CD4-positive, alpha-beta T cell treated with Interleukin-6 for 4 hours (primary cell): Measurements from ENCODE around the gene NEXN.
"Not testable (repeated sequence)": the region's sequence is repeated elsewhere in the genome, so short reads cannot be mapped to it uniquely, and the experiment has no call there.

Experiments used
- DNase-seq: peaks from one replicate; pipeline ENCODE4 v3.0.0-alpha.2; 2020; ENCODE audit warnings: mixed read lengths

The NEXN gene

DNA sequence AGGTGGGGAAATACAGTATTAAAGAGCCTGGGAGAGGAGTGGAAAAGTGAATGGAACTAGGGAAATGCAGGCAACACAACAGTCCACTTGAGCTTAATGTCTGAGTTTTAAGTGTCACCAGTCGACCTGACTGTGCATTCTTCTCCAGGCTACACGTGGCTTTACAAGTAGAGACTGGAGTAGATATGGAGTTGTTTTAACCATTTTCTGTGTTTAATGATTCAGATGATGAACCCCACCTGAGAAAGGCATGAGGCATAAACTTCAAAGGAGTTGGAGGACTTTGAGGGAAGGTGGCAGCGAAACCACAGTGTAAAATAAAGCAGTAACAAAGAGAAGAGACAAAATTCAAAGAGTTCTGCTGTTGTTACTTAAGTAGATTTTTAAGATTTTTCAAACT lies 77.9 kb downstream of the NEXN start:
- no peak for DNase-seq

DNA sequence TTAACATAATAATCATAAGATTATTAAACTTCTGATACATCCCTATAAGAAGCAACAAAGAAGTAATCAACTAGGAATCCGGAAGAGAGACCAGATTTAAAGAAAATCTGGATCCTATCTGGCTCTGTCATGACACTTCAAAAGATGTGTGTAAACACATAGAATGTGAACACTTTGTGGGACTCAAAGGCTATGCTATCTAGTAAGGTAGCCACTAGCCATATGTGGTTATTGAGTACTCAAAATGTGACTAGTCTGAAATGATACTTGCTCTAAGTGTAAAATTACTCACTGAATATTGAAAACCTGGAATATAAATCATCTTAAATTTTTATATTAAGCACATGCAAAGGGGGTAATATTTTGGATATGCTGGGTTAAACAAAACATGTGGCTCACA lies 81.8 kb downstream of the NEXN start:
- no peak for DNase-seq

DNA sequence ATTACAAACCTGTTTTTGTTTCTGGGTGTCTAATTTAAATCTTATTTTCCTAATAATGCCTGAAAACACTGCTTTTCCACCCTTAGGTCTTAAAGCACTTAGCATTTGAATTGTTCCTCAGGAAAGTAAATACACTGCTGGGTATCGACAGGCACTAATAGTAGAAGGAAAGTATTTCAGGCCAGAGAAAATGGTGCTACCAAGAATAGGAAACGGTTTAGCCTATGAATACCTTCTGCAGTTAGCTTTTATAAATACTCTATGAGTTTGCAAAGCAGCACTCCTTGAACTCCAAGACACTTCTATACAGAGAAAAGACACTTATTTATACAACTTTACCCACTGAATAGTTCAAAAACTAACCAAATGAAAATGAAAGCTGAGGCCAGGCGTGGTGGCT lies 83.7 kb downstream of the NEXN start:
- no peak for DNase-seq

DNA sequence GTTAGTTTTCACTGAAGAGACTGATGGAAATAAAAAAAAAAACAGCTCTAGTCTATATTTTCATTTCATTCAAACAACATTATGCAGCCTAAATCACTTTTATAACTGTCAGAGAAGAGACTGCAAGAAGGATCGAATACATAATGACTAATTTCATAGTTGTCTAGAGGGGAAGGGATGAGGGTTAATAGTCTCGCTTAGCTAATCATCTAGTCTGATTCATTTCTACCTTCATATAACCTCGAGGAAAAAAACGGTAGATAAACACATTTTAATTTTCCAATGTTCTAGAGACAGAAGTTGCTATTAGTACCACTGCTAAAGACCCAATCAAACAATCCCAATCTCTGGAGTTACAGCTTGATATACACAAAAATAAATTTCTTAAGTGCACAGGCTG lies 87.0 kb downstream of the NEXN start:
- DNase-seq, result no peak

DNA sequence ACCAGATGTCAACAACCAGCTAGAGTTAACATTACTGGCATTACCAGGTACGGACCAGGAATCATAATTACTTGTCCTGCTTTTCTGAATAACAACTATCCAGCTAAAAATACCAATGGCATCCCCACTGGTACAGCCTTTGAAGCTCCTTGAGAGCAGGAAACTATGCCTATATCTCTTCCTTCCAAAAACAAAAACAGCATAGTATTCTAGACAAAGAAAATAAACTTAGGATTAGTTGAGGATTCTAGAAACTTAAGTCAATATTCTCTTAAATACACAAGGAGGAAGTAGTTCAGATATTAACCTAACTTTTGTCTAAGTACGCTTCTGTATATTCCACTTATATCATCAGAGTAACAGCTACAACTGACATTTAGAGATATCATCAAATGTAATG lies 87.5 kb downstream of the NEXN start:
- no peak for DNase-seq

DNA sequence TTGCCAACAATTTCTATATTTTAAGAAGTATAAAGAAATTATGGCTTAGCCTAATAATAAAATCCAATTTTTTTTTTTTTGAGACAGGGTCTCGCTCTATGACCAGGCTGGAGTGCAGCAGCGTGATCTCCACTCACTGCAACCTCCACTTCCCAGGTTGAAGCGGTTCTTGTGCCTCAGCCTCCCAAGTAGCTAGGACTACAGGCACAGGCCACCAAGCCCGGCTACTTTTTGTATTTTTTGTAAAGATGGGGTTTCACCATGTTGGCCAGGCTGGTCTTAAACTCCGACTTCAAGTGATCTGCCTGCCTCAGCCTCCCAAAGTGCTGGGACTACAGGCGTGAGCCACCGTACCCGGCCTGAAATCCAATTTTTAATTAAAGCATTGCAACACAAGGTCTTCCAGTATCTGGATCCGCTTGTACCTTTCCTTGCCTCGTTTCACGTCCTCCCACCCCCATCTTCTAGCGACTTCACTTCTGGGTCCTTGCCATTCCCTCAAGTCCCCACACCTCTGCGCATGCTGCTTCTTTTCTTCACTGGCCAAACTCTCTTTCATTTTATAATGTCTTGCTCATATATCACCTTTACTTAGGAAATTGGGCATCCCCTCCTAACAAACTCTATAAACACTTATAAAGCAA lies 88.1 kb downstream of the NEXN start:
- no peak for DNase-seq

DNA sequence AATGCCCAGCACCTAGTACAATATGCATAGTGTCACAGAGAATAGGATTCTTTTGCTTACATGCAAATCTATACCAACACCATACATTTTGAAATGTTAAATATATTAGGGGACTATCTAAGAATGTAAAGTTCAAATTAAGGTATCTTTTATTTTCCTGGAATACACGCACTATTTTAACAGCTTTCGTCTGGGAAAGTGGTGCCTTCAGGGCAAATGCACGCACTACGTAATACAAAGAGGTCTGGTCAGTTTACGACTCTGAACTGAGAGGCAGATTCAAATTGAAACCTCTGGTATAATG lies 89.5 kb downstream of the NEXN start:
- DNase-seq, result no peak

DNA sequence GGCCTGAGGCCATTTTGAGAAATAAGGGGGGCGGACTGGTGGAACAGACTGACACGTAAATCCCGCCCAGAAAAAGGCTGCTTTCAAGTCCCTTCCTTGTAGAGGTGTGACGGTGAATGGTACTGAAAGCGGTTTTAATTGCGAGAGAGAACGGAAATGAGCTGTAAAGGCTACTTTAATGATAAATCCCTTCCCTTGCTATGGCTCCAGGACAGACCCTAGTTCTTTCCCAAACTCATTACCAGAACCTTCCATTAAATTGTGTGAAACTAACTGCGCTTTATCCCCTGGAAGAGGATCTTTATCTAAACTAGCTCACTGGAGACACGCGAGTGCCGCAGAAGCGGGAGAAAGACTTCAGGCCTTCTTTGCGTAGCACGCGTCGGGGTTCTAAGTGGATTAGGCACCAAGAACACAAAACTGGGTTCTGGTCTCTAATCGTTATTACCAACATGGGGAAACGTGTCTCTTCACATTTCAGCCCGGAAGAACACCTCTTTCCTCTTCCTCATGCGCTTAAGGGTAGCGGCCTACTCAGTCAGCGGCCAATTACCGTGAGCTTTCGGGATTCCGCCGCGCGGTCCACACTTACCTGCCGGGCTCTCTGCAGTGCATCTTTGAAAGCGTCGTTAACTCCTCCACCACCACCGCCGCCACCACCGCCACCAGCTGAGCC lies 90.0 kb downstream of the NEXN start:
- peak; percentile 76 for DNase-seq

DNA sequence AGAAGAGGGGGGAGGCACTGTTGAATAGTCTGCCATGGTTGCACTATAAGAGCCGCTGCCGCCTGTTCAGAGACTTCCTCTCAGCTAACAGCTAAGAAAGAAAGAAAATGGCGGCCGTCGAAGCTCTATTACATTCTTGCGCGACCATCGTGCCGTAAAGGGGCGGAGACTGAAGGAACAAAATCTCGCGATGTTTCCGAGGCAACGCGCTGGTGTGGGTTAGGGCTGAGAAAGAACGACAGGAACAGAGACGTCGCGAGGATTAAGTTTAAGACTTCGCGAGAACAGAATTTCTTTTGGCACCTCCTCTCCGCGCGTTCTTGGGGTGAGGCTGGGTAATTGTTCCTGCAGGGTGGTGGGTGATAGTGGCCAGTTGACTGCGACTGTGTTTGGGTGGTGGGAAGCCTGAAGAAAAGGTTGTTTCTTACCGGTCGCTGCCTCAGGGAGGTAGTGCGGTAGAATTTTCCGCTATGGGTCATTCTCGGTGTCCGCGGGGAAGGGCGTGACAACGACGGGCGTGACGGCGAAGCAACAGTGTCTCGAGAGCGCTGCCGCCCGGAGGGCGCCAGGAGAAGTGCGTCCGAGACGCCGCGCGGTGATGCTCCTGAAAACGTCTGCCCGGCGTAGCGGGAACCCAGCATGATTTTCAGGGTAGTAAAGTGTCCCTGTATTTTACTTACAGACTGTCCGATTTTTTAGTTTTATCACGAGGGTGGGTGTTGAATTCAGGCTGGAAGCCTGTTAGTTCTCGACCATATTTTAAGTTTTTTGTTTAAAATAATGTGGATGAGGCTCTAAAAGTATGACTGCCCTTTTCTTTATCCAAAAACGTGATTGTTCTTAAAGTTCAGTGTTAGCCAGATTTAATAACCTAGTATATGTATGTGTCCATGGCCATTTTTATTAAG lies 90.8 kb downstream of the NEXN start, which contains the start of gene FUBP1:
Gene FUBP1, minus strand, starts transcription at position 104 of the 908 bp plus-strand sequence. Its CDS starts 68 bp downstream, at position 36.
- peak; percentile 94 for DNase-seq

DNA sequence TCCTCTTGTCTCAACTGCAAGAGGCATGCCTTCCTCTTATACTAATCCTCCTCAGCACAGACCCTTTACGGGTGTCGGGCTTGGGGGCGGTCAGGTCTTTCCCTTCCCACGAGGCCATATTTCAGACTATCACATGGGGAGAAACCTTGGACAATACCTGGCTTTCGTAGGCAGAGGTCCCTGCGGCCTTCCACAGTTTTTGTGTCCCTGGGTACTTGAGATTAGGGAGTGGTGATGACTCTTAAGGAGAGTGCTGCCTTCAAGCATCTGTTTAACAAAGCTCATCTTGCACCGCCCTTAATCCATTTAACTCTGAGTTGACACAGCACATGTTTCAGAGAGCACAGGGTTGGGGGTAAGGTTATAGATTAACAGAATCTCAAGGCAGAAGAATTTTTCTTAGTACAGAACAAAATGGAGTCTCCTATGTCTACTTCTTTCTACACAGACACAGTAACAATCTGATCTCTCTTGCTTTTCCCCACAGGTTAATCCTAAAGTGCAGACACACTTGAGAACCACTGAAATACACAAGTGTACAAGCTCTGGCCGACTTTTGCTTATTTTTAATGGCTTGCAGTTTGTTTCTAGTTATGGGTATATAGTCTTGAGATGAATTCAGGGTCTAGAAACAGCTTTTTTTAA lies 95.0 kb downstream of the NEXN start:
- DNase-seq, result not testable (repeated sequence)

DNA sequence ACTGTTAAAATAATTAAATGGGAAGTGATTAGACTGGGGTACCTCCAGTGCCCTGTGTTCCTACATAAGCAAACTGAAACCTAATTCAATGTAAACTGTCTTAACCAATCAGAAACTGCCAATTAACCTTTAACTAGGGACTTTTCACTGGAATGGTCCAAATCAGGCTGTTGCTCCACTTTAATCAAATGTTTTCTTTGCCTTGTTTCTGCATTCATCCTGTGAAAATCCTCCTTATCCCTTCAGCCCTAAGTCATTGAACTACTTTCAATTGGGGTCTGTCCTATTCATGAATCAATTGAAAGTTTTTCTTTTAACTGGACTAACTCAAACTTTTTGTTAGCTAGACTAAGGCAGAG lies 95.6 kb downstream of the NEXN start:
- no peak for DNase-seq

DNA sequence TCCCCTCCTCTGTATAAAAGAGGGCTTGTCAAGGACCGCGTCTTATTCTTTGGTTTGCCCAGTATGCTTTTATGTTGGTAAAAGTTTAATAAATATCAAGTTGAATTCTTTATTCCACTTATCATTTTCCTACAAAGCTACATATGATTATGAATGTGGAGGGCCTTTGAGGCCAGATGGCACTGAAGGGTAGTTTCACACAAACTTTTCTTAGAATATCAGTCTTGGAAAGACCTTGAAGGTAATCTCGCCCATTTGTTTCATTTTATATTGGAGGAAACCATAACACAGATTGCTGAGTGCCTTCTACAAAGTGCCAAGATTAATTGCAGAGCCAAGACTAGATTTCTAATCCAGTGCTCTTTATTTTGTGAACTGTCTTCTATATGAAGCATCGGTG lies 96.2 kb downstream of the NEXN start:
- no peak for DNase-seq

DNA sequence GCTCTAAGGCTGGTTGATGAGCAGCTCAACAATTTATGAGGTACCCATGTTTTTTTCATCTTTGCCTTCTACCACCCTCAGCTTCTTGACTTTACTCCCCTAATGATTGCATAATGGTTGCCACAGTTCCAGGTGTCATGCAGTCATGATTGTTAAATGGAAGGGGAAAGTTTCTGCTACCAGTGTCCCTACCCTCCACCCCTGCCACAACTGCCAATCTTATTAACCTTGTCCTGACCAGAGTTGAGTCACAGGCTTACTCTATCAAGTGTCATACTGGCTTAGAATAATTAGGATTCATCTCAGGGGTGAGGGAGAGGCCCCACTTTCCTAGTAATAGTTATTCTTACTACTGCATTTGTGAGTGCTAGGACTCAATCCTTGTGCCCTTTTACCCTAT lies 98.4 kb downstream of the NEXN start:
- no peak for DNase-seq

DNA sequence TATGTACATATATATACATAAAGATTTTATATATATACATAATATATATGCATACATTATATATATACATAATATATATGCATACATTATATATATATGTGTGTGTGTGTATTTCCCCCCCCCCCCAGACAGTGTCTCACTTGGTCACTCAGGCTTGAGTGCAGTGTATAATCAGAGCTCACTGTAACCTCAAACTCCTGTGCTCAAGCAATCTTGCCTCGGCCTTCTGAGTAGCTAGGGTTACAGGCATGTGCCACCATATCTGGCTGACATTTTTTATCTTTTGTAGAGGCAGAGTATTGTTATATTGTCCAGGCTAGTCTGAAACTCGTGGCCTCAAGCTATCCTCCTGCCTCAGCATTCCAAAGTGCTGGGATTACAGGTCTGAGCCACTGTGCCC lies 99.5 kb downstream of the NEXN start:
- DNase-seq, result no peak

DNA sequence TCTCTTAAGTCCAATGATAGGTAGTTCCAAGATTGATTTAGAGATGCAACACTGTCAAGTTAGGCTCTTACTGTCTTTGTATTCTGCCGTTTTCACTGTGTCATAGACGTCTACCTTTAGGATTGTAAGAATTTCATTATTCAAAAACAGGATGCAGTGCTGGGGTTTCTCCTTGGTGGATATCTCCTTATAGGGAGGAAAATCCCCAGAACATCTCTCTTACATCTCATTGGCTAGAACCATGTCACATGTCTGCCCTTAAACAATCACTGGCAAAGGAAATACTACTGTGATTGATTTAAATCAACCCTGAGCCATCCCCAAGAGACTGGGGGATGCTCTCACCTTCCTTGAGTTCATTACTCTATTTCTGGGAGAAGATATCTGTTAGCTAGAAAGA lies 101.3 kb downstream of the NEXN start:
- DNase-seq, result no peak

DNA sequence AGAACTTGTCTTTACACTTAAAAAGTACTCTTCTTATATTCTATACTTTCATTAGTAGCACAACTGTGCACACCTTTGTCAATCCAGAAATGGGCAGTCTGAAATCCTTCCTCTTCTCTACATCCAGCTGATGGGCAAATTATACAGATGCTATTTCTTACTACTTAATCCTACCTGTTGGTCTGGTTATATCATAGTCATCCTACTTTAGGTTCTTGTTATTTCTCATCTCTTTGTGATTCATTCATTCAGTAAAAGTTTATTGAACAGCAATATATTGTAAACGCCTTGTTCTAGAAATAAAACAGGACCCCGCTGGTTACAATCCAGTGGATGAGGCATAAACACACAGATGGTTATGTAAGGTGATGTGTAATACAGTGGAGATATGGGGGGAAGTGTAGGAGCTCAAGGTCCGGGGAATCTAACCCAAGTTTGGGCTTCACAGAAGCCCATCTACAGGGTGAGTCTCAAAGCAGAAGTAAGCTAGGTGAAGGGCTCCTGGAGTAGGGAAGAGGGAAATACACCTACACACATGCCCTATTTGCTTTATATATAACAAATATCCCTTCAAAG lies 102.3 kb downstream of the NEXN start:
- no peak for DNase-seq

DNA sequence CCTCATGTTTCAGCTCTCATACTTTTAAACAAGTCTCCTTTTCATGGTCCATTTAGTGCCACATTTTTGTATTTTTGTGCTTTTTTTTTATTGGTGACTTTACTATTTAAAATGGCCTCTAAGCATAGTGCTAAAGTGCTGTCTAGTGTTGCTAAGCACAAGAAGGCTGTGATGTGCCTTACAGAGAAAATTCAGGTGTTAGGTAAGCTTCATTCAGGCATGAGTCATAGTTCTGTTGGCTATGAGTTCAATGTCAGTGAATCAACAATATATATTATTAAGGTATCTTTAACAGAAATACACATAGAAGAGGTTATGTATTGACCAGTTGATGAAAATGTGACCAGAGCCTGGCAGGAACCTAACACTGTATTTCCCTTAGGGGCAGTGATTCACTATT lies 103.2 kb downstream of the NEXN start:
- DNase-seq, result no peak
